Adipocyte (in vitro differentiated cells): Measurements from ENCODE around the gene MAB21L4.

Experiments used
- DNase-seq: peaks from one replicate; pipeline ENCODE4 v3.0.0-alpha.2; 2015; ENCODE audit warnings: low read depth
- H3K27me3 ChIP-seq: replicated peaks from 2 replicates; pipeline ENCODE4 v1.7.0; 2013; ENCODE audit warnings: mild to moderate bottlenecking, low read length, moderate library complexity; ENCODE audit not compliant: control insufficient read depth, insufficient read depth
- H3K36me3 ChIP-seq: 2 replicates; pipeline ENCODE4 v1.7.0; 2013; ENCODE audit warnings: low read length, mild to moderate bottlenecking, moderate library complexity; ENCODE audit not compliant: control insufficient read depth, insufficient read depth, severe bottlenecking
- H3K4me1 ChIP-seq: 2 replicates; pipeline ENCODE4 v1.7.0; 2013; ENCODE audit warnings: mild to moderate bottlenecking, low read length, moderate library complexity; ENCODE audit not compliant: control insufficient read depth, insufficient read depth
- H3K4me3 ChIP-seq: 2 replicates; pipeline ENCODE4 v1.7.0; 2013; ENCODE audit warnings: mild to moderate bottlenecking, low read length, moderate library complexity
- H3K9ac ChIP-seq: 2 replicates; pipeline ENCODE4 v1.7.0; 2013; ENCODE audit warnings: mild to moderate bottlenecking, low read length, moderate library complexity
- H3K9me3 ChIP-seq: 2 replicates; pipeline ENCODE4 v1.7.0; 2013; ENCODE audit warnings: mild to moderate bottlenecking, low read length, moderate library complexity; ENCODE audit not compliant: control insufficient read depth

Gene MAB21L4

GRCh38 chr2:240879105-240879504, 16.9 kb downstream of the MAB21L4 start:
- peaks cover 12% of the 10 kb centered on the region for H3K27me3 ChIP-seq

GRCh38 chr2:240878341-240878936, 17.5 kb downstream of the MAB21L4 start:
- H3K4me1 ChIP-seq = no peaks in the 10 kb centered on the region
- no peaks in the 10 kb centered on the region for H3K36me3 ChIP-seq
- no peak overlapping the region for H3K9ac ChIP-seq
- no peaks in the 10 kb centered on the region for H3K9me3 ChIP-seq
- peaks cover 12% of the 10 kb centered on the region for H3K27me3 ChIP-seq
- no peak overlapping the region for H3K4me3 ChIP-seq
- DNase-seq = no peak

More at GRCh38 chr2:240879105-240879504, 16.9 kb downstream of the MAB21L4 start:
- Histone ChIP-seq H3K36me3 (no peaks in the 10 kb centered on the region), H3K4me3 (no peak overlapping the region), H3K4me1 (no peaks in the 10 kb centered on the region), H3K9me3 (no peaks in the 10 kb centered on the region), H3K9ac (no peak overlapping the region)
- DNase-seq = no peak

GRCh38 chr2:240877460-240878340, 18.3 kb downstream of the MAB21L4 start:
- no peak for DNase-seq
- Histone ChIP-seq H3K27me3 (peaks cover 8% of the 10 kb centered on the region), H3K9me3 (no peaks in the 10 kb centered on the region), H3K4me3 (no peak overlapping the region), H3K36me3 (no peaks in the 10 kb centered on the region), H3K9ac (no peak overlapping the region), H3K4me1 (no peaks in the 10 kb centered on the region)

GRCh38 chr2:240876475-240877251, 19.3 kb downstream of the MAB21L4 start:
- peaks cover 16% of the 10 kb centered on the region for H3K27me3 ChIP-seq
- H3K4me1 ChIP-seq = no peaks in the 10 kb centered on the region
- DNase-seq = no peak
- H3K36me3 ChIP-seq = no peaks in the 10 kb centered on the region
- no peak overlapping the region for H3K9ac ChIP-seq
- no peaks in the 10 kb centered on the region for H3K9me3 ChIP-seq
- no peak overlapping the region for H3K4me3 ChIP-seq

GRCh38 chr2:240876035-240876474, 19.9 kb downstream of the MAB21L4 start:
- no peak for DNase-seq
- Histone ChIP-seq H3K9me3 (no peaks in the 10 kb centered on the region), H3K4me3 (no peak overlapping the region), H3K9ac (no peak overlapping the region), H3K36me3 (no peaks in the 10 kb centered on the region), H3K27me3 (peaks cover 20% of the 10 kb centered on the region), H3K4me1 (no peaks in the 10 kb centered on the region)

GRCh38 chr2:240875228-240876034, 20.5 kb downstream of the MAB21L4 start:
- no peak for DNase-seq
- Histone ChIP-seq H3K27me3 (peaks cover 26% of the 10 kb centered on the region), H3K9me3 (no peaks in the 10 kb centered on the region), H3K4me1 (no peaks in the 10 kb centered on the region), H3K36me3 (no peaks in the 10 kb centered on the region), H3K9ac (no peak overlapping the region), H3K4me3 (no peak overlapping the region)

GRCh38 chr2:240874715-240875227, 21.2 kb downstream of the MAB21L4 start:
- Histone ChIP-seq H3K9me3 (no peaks in the 10 kb centered on the region), H3K36me3 (no peaks in the 10 kb centered on the region), H3K4me1 (no peaks in the 10 kb centered on the region), H3K4me3 (no peak overlapping the region), H3K9ac (no peak overlapping the region), H3K27me3 (peaks cover 30% of the 10 kb centered on the region)
- no peak for DNase-seq

GRCh38 chr2:240873805-240874714, 21.9 kb downstream of the MAB21L4 start:
- no peaks in the 10 kb centered on the region for H3K9me3 ChIP-seq
- DNase-seq = no peak
- H3K4me1 ChIP-seq = no peaks in the 10 kb centered on the region
- H3K27me3 ChIP-seq = peaks cover 35% of the 10 kb centered on the region
- no peak overlapping the region for H3K9ac ChIP-seq
- H3K36me3 ChIP-seq = no peaks in the 10 kb centered on the region
- H3K4me3 ChIP-seq = no peak overlapping the region

GRCh38 chr2:240873098-240873788, 22.7 kb downstream of the MAB21L4 start:
- no peaks in the 10 kb centered on the region for H3K9me3 ChIP-seq
- H3K4me3 ChIP-seq = no peak overlapping the region
- no peaks in the 10 kb centered on the region for H3K4me1 ChIP-seq
- peaks cover 42% of the 10 kb centered on the region for H3K27me3 ChIP-seq
- H3K36me3 ChIP-seq = no peaks in the 10 kb centered on the region
- no peak overlapping the region for H3K9ac ChIP-seq
- no peak for DNase-seq
